ENCODE results near the gene MPZL2.

DNA sequence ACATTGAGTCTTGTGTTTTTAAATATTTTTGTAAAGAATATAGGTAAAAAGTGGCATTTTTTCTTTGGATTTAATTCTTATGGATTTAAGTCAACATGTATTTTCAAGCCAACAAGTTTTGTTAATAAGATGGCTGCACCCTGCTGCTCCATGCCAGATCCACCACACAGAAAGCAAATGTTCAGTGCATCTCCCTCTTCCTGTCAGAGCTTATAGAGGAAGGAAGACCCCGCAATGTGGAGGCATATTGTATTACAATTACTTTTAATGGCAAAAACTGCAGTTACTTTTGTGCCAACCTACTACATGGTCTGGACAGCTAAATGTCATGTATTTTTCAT is 40.1 kb upstream of the MPZL2 start:
- TF ChIP-seq, protein P1, sequence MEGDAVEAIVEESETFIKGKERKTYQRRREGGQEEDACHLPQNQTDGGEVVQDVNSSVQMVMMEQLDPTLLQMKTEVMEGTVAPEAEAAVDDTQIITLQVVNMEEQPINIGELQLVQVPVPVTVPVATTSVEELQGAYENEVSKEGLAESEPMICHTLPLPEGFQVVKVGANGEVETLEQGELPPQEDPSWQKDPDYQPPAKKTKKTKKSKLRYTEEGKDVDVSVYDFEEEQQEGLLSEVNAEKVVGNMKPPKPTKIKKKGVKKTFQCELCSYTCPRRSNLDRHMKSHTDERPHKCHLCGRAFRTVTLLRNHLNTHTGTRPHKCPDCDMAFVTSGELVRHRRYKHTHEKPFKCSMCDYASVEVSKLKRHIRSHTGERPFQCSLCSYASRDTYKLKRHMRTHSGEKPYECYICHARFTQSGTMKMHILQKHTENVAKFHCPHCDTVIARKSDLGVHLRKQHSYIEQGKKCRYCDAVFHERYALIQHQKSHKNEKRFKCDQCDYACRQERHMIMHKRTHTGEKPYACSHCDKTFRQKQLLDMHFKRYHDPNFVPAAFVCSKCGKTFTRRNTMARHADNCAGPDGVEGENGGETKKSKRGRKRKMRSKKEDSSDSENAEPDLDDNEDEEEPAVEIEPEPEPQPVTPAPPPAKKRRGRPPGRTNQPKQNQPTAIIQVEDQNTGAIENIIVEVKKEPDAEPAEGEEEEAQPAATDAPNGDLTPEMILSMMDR (IDR thresholded peaks at IDR 0.05), result no peak
- no peak for TF ChIP-seq POLR2A (IDR thresholded peaks at IDR 0.05)
